COLO668 (cell line): Measurements from ENCODE around the gene RWDD4.

Source experiments
- DNase-seq: peaks from one replicate; lab custom pipeline; 2025; ENCODE audit not compliant: unreplicated experiment; lab: John Stamatoyannopoulos, UW

RWDD4 gene

DNA sequence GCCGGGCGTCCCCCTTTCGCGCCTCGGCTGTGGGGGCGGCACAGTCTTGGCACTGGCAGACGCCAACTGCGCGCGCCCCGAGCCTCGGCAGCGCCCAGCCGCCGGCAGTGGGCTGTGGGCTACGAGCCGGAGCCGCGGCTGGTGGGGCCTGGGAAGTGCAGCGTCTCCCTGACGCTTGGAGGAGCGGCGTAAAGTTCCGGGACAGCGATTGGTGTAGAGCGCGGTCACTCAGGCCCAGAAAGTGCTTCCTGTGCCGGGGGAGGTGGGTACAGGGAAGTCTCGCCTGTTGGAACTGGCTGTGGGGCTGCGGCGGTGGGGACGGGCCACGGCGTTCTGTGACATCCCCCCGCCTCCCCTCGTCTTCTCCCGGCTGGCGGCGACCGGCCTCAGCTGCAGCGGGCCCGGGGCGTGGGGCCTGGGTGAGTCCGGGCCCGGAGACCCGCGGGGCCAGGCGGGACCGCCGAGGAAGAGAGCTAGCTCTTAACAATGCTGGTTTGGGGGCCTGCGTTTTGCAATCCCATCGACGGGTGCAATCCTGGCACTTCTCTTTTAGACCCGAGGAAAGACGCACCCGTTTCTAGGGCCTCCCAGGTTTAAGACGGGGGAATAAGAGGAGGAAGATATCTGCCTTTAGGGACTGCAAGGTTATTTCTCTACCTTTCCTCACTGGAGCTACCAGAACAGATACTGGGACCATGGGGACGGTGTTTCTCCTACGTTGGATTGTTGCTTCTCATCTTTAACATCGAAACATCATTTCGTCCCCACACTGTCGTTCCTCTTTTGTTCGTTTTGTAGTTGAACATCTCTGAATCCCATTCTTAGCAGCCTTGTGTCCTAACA lies at the start of gene RWDD4, which contains the start of gene TRAPPC11:
Gene RWDD4 (minus strand): TSS at position 157 of the 843 bp plus-strand sequence. CDS start 233 bp downstream, outside the sequence.
Gene TRAPPC11 (plus strand): TSS at position 265 of the 843 bp plus-strand sequence. CDS start 4,575 bp downstream, outside the sequence.
- DNase-seq = peak; percentile 96

DNA sequence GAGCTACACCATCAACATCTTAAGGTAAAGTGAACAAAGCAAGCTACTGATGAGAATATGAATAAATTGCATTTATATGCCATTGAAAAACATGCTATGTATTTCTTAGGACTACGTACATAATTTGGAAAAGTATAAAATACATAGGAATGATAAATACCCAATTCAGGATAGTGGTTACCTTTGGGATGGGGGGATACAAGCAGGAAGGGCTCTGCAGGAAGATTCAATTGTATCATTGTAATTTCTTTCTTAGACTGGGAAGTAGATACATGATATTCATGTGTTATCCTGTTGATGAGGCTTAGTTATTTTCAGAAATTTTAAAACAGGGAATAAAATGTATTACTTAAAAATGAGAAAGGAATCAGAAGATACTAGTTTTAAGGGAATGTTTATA lies 43.5 kb upstream of the RWDD4 start:
- DNase-seq = no peak

DNA sequence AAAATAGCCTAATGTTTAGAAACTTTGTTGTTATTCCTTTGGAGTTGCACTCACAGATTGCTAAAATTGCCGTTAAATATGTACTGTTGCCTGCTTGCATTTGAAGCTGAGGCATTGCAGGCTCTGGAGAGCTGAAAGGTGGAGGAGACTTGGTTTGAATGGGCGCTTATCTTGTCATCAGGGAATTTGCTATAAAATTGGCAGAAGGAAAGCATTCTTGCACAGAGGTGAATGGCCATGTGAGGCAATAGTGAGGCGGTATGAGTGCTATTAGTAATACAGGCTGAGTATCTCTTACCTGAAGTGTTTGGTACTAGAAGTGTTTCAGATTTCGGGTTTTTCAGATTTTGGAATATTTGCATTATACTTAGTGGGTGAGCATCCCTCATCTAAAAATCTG lies 41.4 kb upstream of the RWDD4 start:
- no peak for DNase-seq

DNA sequence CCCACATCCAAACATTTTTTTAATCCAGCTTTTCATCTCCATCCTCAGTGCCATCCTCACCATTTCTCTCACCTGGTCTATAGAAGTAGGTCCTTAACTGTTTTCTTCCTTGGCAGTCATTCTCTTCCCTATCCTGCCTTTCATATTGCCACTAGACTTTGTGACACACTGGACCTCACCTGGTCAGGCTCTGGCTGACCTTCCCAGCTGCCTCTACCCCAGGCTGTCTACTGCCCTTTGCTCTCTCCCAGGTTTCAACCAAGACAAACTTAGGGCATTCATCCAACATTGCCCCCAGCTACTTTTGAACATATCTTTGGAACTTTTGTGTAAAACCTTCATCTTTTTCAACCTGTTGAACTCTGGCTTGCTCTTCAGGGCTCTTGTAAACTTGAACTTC lies 39.9 kb upstream of the RWDD4 start:
- DNase-seq = no peak

DNA sequence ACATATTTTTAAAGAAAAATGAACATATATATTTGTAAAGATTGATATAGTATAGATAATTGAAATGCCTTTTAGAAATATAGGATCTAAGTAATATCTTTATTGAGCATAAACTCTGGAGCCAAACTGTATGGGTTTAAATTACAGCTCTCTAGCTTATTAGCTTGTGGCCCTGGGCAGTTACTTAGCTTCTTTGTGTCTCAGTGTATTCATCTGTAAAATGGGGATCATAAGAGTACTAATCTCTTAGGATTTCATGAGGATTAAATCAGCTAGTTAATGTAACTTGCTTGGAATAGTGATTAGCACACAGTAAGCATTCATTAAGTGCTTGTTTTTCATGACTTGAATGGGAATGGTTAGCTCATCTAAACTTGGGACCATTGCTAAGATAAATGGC lies 32.9 kb upstream of the RWDD4 start:
- no peak for DNase-seq

DNA sequence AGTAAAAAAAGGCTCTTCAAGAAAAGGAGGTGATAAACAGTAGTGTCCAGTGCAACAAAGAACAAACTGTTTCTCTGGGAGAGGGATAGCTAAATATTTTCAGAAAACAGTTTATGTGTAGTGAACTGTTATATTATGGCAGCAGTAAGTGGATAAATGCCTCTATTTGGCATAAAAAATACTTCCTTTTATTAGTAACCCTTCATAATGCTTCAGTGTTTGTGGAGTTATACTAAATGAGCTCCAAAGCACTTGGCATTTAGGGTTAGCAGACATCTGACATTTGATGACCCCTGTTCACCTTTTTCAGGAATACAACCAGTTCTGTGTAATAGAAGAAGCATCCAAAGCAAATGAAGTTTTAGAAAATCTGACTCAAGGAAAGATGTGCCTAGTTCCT lies 32.0 kb upstream of the RWDD4 start:
- DNase-seq = no peak

DNA sequence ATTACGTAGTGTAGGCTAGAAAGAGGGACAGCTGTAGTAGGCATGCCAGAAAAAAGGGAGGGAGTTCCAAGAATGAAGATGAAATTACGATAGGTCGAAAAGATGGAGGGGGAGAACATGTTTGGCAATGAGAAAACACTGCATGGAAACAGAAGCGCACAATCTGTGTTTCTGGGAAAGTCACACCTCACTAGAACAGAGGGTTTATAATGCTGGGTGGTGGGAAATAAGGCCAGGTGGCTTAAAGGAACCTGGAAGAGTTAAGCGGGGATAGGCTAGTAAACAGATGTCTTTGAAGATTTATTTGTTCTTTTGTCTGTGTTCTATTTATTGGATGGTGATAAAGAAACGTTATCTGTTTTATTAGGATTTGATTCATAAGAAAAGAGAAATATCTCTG lies 29.2 kb upstream of the RWDD4 start:
- DNase-seq = no peak

DNA sequence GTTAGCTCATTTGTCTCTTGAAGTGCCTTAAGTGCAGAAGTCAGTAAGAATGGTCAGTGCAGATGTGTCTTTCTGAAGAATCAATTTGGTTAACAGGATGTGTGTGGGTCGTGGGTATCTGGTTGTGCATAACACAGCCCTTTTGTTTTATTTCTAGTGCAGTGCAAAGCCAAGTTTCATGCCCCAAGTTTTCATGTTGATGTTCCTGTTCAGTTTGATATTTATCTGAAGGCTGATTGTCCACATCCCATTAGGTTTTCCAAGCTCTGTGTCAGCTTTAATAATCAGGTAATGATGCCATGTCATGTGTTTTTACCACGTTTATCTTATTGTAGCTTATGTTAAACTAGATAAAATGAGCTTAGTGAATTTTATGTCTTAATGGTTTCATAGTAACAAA lies 27.5 kb upstream of the RWDD4 start:
- DNase-seq = no peak

DNA sequence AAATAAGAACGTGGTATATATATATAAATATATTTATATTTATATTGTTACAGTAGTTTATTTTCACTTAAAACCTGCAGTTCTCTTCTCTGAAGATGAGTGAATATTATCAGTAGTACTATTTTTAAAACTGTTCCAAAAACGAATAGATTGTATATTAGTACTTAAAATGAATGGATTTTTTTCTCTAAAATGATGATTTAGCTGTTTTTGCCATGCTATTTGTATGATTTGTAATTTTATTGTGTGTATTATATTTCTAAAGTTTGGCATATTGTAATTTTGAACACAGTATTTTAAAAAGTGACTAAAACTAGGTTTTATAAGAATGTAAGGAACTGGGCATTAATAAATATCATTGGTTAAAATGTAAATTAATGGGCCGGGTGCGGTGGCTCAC lies 22.1 kb upstream of the RWDD4 start:
- no peak for DNase-seq

DNA sequence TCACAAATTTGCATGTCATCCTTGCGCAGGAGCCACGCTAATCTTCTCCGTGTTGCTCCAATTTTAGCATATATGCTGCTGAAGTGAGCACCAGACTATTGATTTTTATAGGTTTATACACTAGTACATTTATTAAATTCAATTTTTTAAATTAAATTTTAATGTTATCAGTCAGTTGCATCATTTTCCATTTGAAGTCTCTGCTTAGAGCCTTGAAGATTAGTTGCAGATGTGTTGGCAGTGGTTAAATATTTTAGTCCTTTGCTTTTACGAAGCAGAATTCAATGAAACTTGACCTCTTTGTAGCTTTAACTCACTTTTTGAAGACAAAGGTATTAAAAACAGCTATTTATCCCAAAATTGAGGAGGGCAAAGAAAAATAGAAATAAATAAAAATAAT lies 16.6 kb upstream of the RWDD4 start:
- no peak for DNase-seq

DNA sequence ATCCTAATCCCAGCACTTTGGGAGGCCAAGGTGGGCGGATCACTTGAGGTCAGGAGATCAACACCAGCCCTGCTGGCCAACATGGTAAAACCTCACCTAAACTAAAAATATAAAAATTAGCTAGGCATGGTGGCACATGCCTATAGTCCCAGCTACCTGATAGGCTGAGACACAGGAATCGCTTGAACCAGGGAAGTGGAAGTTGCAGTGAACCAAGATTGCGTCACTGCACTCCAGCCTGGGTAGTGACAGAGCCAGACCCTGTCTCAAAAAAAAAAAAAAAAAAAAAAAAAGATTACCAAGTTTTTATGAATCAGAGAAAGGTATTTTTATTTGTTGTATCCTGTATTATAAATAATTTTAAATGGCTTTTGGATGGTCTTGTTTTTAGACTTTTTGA lies 15.2 kb upstream of the RWDD4 start:
- no peak for DNase-seq

DNA sequence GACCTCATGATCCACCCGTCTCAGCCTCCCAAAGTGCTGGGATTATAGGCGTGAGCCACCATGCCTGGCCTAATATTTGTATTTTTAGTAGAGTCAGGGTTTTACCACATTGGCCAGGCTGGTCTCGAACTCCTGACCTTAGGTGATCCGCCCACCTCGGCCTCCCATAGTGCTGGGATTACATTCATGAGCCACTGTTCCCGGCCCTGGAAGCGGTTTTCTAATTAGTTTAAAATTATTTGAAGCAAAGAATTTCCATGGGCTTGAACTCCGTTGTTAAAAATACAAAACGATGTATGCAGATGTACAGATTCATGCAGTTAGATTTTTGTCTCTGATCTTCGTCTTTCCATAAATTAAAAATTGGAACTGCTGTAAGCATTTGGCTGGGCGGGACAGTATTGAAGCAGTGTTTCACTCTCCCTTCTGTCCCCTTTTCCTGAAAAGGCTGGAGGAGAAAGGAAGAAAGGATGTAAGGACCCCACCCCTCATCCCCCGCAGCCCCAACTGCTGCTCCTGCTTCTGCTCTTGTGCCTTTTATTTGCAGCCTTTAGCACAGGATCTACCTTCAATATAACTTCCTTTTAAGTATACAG lies 12.1 kb upstream of the RWDD4 start:
- no peak for DNase-seq

DNA sequence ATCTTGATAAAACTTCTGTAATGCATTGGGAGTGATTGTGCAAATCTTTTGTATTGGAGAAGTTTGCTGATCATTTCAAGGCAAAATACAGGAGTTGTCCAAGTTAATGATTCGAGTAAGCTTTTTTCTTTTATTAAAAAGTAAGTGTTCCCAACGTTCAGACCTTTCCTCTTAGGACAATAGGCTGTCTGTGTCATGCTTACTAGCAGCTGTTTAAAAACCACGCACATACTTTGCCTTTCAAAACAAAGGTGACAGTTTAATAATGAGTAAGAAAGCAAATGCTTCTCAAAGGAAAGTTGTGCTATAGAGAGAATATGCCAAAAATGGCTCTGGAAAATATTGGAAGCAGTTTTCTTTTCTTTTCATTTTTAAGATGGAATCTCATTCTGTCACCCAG lies 11.3 kb upstream of the RWDD4 start:
- no peak for DNase-seq

DNA sequence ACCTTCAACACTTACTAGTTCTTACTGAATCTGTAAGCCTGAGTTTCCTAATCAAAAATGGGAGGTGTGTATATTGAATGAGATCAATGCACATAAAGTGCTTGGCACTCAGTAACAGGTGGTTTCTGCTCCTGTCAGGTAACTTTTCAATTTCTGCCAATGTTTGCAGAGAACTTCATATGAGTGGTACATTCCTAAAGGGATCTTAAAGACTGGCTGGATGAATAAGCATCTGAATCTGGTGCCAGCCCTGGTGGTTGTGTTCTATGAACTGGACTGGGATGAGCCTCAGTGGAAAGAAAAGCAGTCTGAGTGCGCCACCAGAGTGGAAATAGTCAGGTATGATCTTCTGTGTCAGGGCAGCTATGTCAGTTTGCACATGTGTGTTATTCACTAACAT lies 7.1 kb upstream of the RWDD4 start:
- no peak for DNase-seq

DNA sequence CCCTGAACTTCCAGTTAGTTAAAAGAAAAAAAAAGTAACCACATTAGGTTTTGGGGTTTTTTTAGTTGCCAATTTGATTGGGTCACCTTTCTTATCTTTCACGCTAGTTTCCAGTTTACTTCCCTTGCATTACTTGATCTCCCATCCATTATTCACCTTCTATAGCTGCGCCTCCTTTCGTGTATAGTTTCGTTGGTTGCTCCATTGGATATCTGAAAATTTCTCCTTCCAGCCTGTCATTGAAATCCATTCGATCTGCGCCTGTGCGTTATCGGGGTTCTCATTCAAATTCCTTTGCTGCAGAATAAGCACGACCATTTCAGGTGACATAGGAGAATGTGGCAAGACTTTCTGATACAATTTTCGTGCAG lies 872 bp upstream of the RWDD4 start:
- no peak for DNase-seq

DNA sequence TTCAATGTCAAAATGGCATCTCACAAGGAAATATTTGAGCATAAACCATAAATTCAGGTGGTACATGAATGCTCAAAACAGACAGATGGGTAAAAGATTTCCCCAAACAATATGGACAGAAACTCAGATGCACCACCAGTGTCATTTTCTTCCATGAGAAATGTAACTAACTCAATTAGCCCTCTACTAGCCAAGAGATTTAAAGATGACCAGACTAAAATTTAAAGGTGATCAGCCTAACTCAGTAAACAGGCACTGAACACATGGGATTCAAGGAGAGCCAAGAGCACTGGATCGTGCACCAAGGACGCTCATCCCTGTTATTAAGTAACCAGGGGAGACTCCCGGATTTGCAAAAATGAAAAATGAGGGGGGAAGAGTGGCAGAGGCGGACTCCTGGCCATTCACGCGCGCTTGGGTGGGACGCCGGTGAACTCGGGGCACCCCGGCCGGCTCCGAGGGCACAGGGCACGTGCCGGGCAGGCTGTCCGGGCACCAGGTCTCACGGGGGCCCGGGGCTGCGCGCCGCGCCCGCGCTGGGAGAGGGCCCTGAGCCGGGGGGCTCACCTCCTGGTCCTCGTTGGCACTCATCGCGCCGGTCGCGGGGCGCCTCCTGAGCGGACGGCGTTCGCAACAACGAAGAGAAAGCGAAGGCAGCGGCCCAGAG lies 490 bp downstream of the RWDD4 start:
- DNase-seq = peak; percentile 13

DNA sequence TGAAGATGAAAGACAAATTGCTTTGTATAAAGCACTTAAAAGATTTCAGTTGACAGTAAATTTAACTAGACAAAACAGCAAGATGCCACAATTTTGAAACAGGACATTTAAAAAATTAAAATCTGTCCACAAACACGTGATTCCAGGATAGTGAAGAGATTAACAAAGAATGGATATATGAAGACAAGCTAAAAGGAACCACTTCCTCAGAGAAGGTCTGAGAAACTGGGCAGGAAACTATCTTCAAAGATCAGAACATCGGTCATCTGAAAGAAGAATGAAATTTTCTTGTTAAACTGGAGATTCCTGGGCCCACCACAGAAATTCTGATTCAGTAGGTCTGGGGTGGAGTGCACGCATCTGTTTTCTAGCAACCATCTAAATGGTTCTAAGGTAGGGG lies 1.4 kb downstream of the RWDD4 start:
- DNase-seq = no peak

DNA sequence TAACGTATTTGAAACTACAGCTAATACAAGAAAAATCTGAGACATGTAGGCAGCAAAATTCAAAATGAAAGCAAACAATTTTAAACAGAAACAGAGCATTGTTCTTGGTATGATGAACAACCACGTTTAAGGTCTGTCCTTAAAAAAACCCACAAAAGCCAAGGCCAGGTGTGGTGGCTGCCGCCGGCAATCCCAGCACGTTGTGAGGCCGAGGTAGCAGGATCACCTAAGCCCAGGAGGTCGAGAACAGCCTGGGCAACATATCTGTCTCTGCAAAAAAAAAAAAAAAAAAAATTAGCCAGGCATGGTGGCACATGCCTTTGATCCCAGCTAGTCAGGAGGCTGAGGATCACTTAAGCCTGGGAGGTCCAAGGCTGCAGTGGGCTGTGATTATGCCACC lies 13.7 kb downstream of the RWDD4 start:
- no peak for DNase-seq

DNA sequence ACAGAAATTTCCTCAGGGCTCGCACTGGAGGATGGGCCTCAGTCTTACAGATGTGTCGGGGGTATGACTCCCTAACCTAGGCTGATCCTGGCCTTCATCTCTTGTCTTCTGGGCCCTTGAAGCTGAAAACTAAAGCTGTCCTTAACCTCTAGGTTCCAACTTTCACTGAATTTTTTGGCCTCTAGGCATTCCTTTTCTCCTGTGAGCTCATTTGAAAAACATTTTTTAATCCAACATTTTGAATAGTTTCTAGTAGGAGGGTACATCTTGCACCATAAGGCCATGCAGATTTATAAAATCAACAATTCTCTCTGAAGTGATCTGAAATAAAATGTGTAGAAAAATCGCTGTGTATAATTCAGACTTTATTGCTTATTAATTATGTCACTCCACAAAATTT lies 19.7 kb downstream of the RWDD4 start:
- no peak for DNase-seq

DNA sequence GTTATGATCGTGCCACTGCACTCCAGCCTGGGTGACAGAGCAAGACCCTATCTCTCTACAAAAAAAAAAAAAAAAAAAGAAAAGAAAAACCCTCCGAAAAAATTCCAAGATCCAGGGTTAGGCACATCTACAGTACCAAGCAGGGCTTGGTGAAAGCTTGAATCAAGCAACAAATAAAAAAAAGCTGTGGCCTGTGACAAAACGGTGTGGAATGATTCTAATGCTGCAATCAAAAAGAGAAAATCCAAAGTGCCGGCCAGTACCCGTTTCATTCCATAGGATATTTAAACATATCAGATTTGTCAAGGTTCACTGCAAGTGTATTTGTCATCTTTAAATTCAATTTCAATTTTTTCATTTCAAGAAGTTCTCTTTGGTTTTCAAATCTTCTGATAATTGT lies 20.5 kb downstream of the RWDD4 start:
- no peak for DNase-seq

DNA sequence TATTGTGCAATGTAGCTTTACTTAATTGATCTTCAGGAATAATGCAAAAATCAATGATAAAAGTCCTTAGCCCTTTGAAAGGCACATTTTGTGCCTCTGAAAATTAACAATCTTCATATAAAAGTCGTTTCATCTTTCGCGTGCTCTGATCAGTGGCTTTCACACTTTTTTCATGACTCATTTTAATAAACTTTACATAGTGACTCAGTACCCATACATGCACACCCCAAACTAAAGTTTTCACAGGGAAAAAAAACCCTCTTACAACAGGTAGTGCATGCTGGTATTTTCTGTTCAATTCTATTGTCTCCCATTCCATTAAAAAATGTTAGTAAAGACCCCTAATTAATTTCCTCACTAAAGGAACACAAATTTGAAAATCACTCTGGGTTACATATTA lies 21.5 kb downstream of the RWDD4 start:
- DNase-seq = no peak

DNA sequence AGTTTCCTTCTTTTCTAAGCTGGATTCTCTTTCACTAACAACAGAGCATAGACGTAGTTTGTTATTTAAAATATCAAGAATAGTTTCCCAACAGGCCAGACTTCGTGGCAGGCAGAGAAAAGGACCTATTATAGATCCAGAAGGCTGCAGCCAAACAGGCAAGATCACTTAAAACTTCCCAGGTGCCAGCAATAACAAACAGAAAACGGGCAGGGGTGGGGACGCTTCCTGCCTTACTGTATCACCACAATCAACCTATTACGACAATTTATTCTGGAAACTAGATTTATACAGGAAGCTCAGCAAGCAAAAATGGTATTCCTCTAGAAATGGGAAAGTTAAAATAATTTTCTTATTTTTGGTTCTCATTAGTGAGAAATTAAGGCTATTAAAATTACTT lies 22.1 kb downstream of the RWDD4 start:
- DNase-seq = no peak
